ENCODE data around the gene OSBPL1A.
"Not testable (repeated sequence)": the region's sequence is repeated elsewhere in the genome, so short reads cannot be mapped to it uniquely, and the experiment has no call there.

OSBPL1A gene

DNA sequence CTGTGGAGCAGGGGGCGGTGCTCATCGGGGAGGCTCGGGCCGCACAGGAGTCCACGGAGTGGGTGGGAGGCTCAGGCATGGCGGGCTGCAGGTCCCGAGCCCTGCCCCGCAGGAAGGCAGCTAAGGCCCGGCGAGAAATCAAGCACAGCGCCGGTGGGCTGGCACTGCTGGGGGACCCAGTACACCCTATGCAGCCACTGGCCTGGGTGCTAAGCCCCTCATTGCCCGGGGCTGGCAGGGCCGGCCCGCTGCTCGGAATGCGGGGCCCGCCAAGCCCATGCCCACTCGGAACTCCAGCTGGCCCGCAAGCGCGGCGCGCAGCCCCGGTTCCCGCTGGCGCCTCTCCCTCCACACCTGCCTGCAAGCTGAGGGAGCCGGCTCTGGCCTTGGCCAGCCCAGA is 248.0 kb downstream of the OSBPL1A start:
- not testable (repeated sequence) for DNase-seq (ENCODE audit: extremely low spot score, insufficient read length, low read depth); FAIRE-seq

DNA sequence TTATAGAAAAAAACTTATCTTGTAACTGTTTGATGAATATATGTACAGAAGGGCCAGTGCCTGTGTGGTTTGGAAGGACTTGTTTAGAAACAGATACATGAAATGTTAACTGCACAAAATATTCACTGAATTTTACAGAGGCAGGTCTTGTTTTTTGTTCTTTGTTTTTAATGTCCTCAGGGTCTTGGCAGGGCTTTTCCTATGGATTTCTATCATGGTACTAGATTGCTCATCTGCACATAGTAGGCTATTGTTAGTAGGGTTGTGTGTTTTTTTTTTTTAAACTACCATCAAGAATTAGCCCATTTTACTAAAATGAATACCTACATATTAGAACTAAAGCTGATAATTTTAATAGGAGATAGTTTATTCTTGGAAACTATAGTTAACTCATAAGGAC is 255.2 kb downstream of the OSBPL1A start:
- FAIRE-seq (no peak), DNase-seq (ENCODE audit: extremely low spot score, insufficient read length, low read depth) (no peak)

DNA sequence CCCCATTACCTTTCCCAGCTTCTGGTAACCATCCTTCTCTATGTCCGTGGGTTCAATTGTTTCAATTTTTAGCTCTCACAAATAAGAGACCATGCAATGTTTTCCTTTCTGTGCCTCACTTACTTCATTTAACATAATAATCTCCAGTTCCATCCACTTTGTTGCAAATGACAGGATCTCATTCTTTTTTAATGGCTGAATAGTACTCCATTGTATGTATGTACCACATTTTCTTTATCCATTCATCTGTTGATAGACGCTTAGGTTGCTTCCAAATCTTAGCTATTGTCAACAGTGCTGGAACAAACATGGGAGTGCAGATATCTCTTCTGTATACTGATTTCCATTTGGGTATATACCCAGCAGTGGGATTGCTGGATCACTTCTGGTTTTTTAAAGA is 256.9 kb downstream of the OSBPL1A start:
- DNase-seq (ENCODE audit: extremely low spot score, insufficient read length, low read depth) (no peak), FAIRE-seq (no peak)

DNA sequence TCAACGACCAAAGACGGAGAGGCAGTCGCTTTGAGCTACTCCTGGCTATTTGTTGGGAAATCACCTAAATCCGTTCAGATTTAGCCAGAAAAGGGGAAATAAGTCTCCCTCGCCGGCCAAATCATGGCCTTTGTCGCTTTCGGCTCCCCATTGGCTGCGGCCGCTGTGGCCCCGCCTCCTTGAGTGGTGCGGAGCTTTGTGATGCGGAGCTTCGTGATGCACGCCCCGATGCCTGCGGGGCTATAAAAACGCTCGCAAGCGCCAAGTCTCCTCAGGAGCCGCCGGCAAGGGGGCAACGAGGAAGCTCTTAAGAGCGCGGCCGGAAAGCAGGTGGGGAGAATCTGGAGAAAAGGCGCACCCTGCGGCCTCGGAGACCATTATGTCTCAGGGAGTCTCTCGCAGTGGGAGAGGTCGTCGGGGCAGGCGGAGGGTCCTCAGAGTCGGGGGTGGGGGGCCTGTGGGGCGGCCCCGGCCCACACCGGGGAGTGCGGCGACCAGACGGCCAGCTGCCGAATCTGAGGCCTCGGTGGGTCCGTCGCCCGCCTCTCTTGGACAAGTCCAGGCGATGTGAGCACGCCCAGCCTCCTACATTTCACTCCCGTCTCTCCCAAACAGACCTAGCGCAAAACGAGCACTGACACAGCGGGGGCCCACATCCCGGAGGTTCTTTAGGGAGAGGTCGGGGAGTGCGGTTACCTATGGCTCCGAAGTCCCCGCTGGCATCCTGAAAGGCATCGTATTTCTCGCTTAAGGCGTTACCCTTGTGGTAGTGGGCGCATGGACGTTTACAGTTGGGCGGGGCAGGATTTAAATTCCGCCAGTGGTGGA is 258.6 kb downstream of the OSBPL1A start, which contains the start of gene CABYR:
Gene CABYR (plus strand): TSS at position 274 of the 828 bp plus-strand sequence. CDS start 4,053 bp downstream, outside the sequence.
- FAIRE-seq: peak; percentile 89
- peak; percentile 57 for DNase-seq (ENCODE audit: extremely low spot score, insufficient read length, low read depth)

DNA sequence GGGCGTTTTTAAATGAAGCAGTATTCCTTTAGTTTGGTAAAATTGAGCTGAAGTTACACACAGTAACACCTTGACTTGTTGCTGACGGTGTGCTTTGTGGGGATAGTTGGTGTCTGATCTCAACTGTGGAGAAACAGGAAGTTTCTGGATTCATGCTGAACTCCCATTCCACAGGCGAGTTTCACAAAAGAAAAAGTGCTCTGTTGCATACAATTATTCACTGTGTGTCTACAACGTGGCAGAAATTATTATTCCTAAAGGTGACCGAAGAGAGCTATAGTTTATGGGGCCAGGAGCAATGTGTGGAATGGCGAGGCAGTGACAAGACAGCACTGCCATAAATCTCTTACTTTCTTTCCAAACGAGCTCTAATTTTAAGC is 259.2 kb downstream of the OSBPL1A start:
- DNase-seq (ENCODE audit: extremely low spot score, insufficient read length, low read depth): no peak
- FAIRE-seq: no peak

DNA sequence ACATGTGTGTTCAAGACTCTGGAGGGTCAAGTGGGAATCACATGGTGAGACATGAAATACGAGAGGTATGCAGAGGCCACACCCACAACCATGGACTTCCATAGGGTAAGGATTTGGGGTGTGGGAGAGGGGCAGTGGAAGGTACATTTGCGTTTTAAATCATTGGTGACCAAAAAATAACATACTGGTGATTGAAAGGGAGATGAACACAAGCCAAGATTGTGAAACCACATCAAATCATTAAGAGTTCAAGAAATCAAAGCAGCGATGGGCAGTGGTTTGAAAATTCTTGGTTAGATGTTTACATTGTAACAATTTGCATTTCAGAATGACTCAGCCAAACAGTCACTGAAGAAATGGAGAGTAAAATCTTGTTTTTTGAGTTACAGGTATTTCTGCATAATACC is 260.7 kb downstream of the OSBPL1A start:
- FAIRE-seq (peak; percentile 60), DNase-seq (ENCODE audit: extremely low spot score, insufficient read length, low read depth) (no peak)

DNA sequence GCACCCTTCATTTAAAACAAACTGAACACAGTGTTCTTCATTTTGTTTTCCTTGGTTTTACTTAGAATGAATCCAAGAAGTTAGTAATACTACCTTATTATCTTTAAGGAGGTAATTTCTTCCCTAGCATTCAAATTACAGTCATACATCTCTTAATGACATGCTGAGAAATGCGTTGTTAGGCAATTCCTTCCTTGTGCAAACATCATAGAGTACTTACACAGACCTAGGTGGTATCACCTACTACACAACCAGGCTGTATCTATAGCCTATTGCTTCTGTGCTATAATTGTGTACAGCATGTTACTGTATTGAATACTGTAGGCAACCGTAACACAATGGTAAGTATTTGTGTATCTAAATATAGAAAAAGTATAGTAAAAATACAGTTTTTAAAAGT is 267.1 kb downstream of the OSBPL1A start:
- no peak for DNase-seq (ENCODE audit: extremely low spot score, insufficient read length, low read depth)
- no peak for FAIRE-seq

DNA sequence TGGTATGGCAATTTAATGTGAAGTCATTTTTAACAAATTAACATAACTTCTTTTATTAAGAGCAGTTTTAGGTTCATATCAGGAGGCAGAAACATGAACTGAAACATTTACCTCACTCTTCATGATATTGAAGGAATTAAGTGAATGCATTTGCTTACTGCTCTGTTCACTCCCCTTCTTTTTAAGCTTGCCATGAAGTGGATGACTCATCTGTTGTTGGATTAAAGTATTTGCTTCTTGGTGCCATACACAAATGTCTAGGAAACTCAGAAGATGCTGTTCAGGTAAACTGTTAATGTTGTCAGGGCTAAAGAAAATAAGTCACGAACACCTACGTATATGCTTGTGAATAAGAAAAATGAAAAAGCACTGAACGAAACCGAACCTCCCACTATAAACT is 268.9 kb downstream of the OSBPL1A start:
- FAIRE-seq: no peak
- no peak for DNase-seq (ENCODE audit: extremely low spot score, insufficient read length, low read depth)

DNA sequence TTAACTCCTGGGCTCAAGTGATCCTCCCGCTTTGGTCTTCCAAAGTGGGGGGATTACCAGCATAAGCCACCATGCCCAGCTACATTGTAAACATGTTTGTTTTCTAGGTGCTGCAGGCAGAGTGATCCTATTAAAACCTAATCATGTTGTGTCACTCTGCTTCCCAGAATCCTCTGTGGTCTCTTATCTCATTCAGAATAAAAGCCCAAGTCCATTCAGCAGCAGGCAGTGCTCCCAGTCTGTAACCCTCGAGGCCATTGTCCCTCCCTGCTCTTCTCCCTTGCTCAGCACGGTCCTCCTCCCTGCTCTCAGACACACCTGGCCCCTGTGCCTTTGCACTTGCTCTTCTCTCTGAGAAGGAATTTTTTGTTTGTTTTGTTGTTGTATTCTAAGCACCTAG is 269.9 kb downstream of the OSBPL1A start:
- DNase-seq (ENCODE audit: extremely low spot score, insufficient read length, low read depth): no peak

DNA sequence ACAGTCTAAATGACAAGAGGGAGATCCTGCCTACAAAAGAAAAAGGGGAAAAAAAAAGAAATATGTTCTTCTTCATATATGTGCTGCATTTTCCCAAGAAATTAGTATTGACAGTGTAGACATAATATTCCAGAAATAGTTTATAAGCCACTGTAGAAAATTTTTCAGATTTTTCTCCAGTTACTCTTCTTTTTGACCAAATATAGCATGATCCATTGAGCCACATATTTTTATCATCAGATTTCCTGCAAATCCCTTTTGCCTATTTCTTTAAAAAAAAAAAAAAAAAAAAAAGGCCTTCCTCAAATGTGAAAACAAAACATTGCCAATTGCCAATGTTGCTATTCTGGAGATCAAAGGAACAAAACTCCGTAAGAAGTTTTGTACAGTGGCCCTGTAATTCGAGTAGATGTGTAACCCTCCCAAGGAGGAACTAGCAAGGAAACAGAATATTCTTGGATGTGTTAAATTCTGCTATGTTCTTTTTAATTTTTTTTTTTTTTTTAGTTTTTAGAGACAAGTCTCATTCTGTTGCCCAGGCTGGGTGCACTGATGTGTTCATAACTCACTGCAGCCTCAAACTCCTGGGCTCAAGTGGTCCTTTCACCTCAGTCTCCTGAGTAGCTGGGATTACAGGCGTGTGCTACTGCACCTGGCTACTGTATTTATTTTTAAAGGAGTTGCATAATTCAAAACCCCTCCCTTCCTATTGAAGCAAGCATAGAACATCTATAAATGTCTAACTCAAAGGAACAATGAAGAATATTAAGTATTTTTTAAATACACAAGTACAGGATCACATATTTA is 271.3 kb downstream of the OSBPL1A start:
- FAIRE-seq: no peak

More for the DNA sequence above, 269.9 kb downstream of the OSBPL1A start:
- FAIRE-seq: no peak

DNA sequence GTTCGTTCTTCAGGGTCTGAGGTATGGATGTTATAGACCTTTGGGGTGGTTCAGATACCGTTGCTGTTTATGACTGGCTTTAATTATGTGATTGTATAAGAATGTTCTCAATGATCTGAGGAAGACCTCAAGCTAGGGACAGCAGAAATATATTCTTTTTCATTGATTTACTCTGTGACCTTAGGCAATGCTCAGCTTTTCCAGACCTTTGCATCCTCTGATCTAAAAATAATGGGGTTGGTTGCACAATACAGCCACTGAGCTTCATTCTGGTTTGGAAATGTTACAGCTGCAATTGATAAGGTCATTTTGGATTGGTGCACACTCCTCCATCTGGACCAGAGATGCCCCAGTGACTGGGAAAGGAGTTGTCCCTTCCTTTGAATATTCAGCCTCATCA is 276.0 kb downstream of the OSBPL1A start:
- FAIRE-seq: no peak

More for the DNA sequence above, 271.3 kb downstream of the OSBPL1A start:
- no peak for DNase-seq (ENCODE audit: extremely low spot score, insufficient read length, low read depth)

DNA sequence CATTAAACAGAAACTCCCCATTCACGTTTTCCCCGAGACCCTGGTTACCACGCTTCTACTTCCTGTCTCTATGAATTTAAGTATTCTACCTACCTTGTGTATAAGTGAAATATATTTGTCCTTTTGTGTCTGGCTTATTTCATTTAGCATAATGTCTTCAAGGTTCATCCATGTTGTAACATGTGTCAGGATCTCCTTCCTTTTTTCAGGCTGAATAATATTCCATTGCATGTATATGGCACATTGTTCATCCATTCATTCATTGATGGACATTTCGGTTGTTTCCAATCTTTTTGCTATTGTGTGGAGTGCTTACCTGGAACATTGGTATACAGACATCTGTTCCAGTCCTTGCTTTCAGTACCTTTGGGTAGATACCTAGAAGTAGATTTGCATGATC is 276.9 kb downstream of the OSBPL1A start:
- DNase-seq (ENCODE audit: extremely low spot score, insufficient read length, low read depth): no peak
- FAIRE-seq: no peak

More for the DNA sequence above, 276.0 kb downstream of the OSBPL1A start:
- DNase-seq (ENCODE audit: extremely low spot score, insufficient read length, low read depth): no peak

DNA sequence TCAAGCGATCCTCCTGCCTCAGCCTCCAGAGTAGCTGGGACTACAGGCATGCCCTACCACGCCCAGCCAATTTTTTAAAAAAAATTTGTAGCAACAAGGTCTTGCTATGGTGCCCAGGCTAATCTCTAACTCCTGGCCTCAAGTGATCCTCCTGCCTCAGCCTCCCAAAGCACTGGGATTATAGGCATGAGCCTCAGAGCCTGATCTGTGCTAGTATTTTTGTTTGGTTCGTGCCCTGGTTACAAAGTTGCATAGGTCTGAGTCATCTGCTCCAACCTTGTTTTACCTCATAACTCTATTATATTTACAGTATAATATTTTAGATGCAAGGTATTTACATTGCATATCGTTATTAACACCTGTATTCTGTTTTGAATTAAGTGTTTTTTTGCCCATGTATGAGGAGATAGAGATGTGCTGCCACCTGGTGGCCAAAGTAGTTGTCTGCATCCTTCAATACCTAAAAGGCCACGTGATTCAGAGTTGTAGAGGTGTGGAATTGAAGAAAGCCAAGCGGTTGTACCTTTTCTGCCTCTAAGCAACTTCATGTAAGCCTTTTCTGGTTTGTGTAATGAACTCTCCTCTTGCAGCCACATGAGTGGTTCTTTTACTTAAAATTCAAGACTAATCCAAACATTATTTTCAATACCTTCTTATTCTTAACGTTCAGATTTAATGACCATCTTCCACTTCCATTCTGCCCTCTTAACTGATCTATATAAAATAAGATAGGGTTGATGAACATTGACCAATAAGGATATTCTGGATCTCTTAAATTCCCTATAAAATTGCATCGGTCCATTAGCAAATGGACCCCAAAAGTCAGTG is 278.7 kb downstream of the OSBPL1A start:
- peak; percentile 43 for DNase-seq (ENCODE audit: extremely low spot score, insufficient read length, low read depth)
- FAIRE-seq: peak; percentile 94

DNA sequence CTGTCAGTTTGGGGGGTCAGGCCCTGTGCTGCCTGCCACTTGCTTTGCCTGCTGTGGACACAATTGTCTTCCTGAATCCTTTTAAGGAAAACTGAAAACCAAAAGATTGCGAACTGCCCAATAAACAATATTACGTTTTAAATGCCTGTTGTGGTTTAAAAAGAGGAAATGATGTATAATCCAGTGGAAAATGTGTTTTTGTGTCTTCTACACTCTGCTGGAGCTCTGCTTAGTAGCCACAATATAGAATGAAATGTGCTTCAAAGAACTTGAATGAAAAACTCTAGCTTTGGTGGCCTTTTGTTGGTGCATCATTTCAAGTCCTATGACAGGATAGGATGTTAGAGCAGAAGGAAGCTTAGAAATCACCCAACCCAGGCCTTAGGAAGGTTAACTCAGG is 282.0 kb downstream of the OSBPL1A start:
- FAIRE-seq (no peak), DNase-seq (ENCODE audit: extremely low spot score, insufficient read length, low read depth) (no peak)

DNA sequence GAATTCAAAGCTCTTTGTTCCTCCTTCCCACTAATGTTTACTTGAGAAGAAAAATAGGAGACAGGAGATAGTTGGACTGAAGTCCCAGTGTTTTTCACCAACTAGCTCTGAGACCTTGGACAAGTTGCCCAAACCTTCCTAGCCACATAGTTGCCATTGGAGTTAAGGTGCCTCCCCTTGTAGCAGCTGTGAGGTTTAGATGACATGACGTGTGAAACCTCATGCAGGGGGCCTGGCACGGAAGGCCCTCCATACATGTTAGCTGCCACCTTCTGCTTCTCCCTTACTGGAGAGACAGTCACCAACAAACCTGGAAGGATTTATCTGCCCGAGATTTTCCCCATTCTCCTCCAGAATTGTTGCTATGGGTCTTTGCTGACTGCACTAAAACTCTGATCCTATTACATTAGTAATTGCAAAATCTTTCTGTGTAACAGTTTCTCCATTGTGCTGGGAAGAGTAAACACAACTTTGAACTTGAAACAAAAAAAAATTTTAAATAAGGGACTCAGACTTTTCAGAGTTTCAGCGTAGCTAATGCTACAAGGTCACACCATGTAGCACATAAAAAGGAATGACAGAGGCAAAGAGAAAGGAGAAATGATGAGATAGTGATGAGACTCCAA is 282.6 kb downstream of the OSBPL1A start:
- DNase-seq (ENCODE audit: extremely low spot score, insufficient read length, low read depth) (no peak), FAIRE-seq (no peak)

DNA sequence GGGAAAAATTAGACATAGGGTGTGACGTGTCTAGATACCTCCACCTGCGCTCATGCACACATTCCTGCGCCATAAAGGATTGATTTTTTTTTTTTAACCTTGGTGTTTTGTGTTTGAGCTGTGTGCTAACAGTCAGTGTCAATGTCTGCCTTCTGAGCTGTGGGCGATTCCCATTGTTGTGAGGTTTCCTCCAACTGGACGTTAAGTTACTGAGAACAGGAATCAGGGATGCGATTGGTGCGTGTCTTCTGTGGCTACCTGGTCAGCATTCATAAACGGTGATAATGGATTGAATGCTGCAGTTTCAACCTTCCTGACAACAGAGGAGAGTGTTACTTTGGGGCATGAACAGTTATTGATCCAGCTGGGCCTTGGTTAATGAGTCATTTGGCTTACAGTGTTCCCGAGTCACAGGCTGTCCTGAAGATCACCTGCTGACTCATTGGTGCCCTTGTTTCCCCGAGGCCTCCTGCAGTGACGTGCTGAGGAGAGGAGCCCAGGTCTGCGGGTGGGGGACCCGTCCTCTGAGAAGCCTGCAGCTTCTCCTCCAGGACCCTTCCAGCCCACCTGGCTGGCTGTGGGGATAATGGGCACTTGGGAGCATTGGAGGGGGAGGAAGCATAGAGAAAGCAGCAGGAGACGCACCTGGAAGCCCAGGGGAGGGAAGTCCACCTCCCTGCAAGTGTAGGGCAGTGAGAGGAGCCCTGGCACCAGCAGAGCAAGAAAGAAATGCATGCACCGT is 284.6 kb downstream of the OSBPL1A start:
- DNase-seq (ENCODE audit: extremely low spot score, insufficient read length, low read depth): no peak

DNA sequence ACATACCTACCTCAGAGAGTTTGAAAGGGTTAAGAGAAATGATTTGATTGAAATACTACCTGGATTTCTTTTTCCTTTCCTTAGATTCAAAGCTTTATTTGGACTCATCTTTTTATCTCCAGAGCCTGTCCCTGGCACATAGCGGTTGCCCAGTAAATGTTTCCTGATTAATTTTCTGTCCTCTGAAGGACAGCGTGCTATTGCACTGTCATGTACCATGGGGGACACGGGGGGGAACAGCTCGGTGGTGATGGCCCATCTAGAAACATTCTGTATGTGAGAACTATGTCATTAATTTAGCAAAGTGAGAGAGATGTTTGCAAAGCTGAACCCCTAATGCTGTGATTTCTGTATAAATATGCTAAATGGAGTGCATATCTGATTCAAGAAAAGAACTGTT is 285.2 kb downstream of the OSBPL1A start:
- DNase-seq (ENCODE audit: extremely low spot score, insufficient read length, low read depth) (no peak), FAIRE-seq (no peak)

More for the DNA sequence above, 284.6 kb downstream of the OSBPL1A start:
- no peak for FAIRE-seq
